ENCODE data around the gene GOLT1B.

DNA sequence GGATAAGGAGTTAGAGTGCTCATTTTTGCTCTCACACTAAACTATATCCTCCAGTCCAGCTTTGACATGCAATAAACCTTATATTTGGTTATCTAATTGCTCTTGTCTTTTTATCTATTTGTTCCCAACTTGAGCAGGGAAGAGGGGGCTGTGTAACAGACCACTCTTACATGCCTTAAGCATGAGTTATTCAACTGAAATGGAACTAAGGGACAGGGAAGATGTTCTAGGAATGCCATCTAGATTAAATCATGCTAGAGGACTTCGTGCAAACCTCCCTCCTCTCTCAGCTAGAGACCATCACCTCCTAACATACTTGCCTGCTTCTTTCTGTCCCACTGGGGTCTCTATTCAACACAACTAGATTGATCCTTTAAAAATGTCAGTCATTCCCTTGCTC lies 45.1 kb downstream of the GOLT1B start:
- TF ChIP-seq POLR2A (IDR thresholded peaks at IDR 0.05) (no peak), CTCF (IDR thresholded peaks at IDR 0.05) (no peak), POLR2AphosphoS5 (IDR thresholded peaks at IDR 0.05) (no peak)

All from breast epithelium (tissue), 3 donors.